Right atrium auricular region (tissue), 2 donors: ENCODE data around the gene SHLD1. TPM values are rescaled to one million over a fixed set of nuclear protein-coding genes. Genes with fewer than 3 reads are reported as not detected.
"Not testable (repeated sequence)": the region's sequence is repeated elsewhere in the genome, so short reads cannot be mapped to it uniquely, and the experiment has no call there.

Experiments used
- DNase-seq: peaks from one replicate; pipeline ENCODE4 v3.0.0-alpha.2; 2019; ENCODE audit warnings: low spot score
- H3K27ac ChIP-seq, 2 donors: fragments of 200-600 bp; sonication (generic); 1 replicate in 1 of 2; 2 replicates in 1 of 2; pipeline ENCODE4 v1.5.1; 2016 to 2019
- H3K27me3 ChIP-seq, 2 donors: fragments of 200-600 bp; sonication (generic); one replicate each; pipeline versions ENCODE4 v1.5.1 to v1.6.0; 2017 to 2019
- H3K36me3 ChIP-seq: fragments of 200-600 bp; sonication (generic); one replicate; pipeline ENCODE4 v1.5.1; 2016
- H3K4me1 ChIP-seq, 2 donors: fragments of 200-600 bp; sonication (generic); one replicate each; pipeline versions ENCODE4 v1.5.1 to v1.6.0; 2017 to 2019
- H3K4me3 ChIP-seq, 2 donors: fragments of 200-600 bp; sonication (generic); 1 replicate in 1 of 2; 2 replicates in 1 of 2; pipeline ENCODE4 v1.5.1; 2017 to 2019; ENCODE audit warnings: mild to moderate bottlenecking in 1 of 2, moderate library complexity in 1 of 2
- H3K9me3 ChIP-seq, 2 donors: fragments of 200-600 bp; sonication (generic); one replicate each; pipeline ENCODE4 v1.5.1; 2019
- total RNA-seq, 2 donors: library from RNA; depleted of rRNA; stranded (reverse); fragments of >200 nt; gene quantifications; one replicate each; pipeline ENCODE4 v1.1.0, GENCODE V29; 2016
- TF ChIP-seq, protein P1 (sequence below), 2 donors: fragments of 200-600 bp; sonication (generic); IDR thresholded peaks; one replicate each; pipeline ENCODE4 v1.5.1; 2019; ENCODE audit warnings: antibody characterized with exemption in 2 of 2

Gene SHLD1
- total RNA-seq, 2 donors from 2014 or later = 4.7 to 9.6 TPM

DNA sequence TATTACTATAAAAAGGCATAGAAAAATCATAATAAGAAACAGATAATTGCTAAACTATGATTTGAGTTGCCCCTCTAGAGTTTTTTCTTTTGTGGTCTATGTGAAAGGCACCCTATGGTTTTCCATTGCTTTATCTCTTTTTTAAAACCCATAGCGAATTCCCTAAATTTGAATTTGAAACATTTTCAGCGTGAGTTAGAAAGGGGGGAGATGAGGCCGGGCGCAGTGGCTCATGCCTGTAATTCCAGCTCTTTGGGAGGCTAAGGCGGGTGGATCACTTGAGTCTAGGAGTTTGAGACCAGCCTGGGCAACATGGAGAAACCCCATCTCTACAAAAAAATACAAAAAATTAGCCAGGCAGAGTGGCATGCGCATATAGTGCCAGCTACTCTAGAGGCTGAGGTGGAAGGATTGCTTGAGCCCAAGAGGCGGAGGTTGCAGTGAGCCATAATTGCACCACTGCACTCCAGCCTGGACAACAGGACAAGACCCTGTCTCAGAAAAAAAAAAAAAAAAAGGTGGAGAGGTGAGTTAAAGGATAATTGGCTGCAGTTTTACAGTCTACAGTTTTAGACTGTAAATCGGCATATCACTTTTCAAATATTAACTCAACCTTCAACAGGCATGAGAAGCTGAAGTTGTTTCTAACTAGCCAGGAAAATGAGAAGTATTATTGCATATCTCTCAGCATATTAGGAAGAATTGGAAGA lies 46.3 kb downstream of the SHLD1 start:
- H3K27me3 ChIP-seq = no peaks in the 10 kb centered on the region
- H3K27ac ChIP-seq = no peak overlapping the region
- no peaks in the 10 kb centered on the region for H3K36me3 ChIP-seq
- TF ChIP-seq, protein P1, sequence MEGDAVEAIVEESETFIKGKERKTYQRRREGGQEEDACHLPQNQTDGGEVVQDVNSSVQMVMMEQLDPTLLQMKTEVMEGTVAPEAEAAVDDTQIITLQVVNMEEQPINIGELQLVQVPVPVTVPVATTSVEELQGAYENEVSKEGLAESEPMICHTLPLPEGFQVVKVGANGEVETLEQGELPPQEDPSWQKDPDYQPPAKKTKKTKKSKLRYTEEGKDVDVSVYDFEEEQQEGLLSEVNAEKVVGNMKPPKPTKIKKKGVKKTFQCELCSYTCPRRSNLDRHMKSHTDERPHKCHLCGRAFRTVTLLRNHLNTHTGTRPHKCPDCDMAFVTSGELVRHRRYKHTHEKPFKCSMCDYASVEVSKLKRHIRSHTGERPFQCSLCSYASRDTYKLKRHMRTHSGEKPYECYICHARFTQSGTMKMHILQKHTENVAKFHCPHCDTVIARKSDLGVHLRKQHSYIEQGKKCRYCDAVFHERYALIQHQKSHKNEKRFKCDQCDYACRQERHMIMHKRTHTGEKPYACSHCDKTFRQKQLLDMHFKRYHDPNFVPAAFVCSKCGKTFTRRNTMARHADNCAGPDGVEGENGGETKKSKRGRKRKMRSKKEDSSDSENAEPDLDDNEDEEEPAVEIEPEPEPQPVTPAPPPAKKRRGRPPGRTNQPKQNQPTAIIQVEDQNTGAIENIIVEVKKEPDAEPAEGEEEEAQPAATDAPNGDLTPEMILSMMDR (IDR thresholded peaks at IDR 0.05) = no peak
- H3K9me3 ChIP-seq = no peaks in the 10 kb centered on the region
- DNase-seq = no peak
- H3K4me1 ChIP-seq = no peaks in the 10 kb centered on the region
- no peak overlapping the region for H3K4me3 ChIP-seq

DNA sequence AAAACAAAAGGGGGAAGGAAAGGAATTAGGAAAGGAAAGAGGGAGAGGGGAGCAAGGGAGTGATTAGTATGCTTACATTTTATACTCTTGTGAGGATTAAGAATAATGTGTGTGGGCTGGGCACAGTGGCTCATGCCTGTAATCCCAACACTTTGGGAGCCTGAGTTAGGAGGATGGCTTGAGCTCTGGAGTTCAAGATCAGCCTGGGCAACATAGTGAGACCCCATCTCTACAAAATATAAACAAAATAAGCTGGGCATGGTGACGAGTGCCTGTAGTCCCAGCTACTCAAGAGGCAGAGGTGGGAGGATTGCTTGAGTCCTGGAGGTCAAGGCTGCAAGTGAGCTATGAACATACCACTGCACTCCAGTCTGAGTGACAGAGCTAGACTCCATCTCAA lies 47.0 kb downstream of the SHLD1 start:
- TF ChIP-seq, protein P1 (IDR thresholded peaks at IDR 0.05) = no peak
- no peak overlapping the region for H3K27ac ChIP-seq
- no peaks in the 10 kb centered on the region for H3K27me3 ChIP-seq
- no peak overlapping the region for H3K4me3 ChIP-seq
- DNase-seq = no peak
- H3K36me3 ChIP-seq = no peaks in the 10 kb centered on the region
- no peaks in the 10 kb centered on the region for H3K4me1 ChIP-seq
- no peaks in the 10 kb centered on the region for H3K9me3 ChIP-seq

DNA sequence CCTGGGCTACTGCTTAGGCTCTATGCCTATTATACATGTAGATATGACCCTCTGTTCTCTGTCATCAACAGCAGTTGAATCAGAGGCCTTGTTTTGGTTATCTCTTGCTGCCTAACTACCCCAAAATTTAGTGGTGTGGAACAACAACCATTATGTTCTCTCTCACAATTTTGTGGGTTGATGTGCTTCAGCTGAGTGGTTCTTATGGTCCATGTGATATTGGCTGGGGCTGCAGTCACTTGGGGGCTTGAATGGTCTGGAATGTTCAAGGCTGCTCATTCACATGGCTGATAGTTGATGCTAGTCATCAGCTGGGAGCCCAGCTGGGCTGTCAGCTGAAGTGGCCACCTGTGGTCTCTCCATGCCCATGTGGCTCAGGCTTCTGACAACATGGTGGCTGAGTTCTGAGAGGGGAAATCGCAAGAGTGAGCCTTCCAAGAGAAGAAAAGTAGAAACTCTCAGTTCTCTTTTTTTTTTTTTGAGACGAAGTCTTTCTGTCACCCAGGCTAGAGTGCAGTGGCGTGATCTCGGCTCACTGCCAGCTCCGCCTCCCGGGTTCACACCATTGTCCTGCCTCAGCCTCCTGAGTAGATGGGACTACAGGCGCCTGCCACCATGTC lies 47.8 kb downstream of the SHLD1 start:
- Histone ChIP-seq H3K9me3 (no peaks in the 10 kb centered on the region), H3K27me3 (no peaks in the 10 kb centered on the region), H3K27ac (no peak overlapping the region), H3K36me3 (no peaks in the 10 kb centered on the region), H3K4me1 (no peaks in the 10 kb centered on the region), H3K4me3 (no peak overlapping the region)
- TF ChIP-seq, protein P1 (IDR thresholded peaks at IDR 0.05) = no peak
- no peak for DNase-seq

DNA sequence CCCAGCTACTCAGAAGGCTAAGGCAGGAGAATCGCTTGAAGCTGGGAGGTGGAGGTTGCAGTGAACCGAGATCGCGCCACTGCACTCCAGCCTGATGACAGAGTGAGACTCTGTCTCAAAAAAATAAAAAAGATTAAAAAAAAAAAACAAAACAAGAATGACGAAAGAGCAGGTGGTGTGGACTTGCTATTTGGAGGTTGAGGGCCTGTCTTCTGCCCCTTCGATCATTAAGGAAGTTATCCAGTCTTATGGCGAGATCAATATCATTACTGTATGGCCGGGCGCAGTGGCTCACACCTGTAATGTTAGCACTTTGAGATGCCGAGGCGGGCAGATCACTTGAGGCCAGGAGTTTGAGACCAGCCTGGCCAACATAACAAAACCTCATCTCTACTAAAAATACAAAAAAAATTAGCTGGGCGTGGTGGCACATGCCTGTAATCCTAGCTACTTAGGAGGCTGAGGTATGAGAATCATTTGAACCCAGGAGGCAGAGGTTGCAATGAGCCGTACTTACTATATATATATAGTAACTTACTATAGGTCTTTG lies 53.6 kb downstream of the SHLD1 start:
- H3K36me3 ChIP-seq, H3K27ac ChIP-seq, H3K4me3 ChIP-seq, H3K9me3 ChIP-seq, DNase-seq, H3K27me3 ChIP-seq: not testable (repeated sequence)
- H3K4me1 ChIP-seq = peaks cover 0 to 14% of the 10 kb centered on the region in 2 donors

DNA sequence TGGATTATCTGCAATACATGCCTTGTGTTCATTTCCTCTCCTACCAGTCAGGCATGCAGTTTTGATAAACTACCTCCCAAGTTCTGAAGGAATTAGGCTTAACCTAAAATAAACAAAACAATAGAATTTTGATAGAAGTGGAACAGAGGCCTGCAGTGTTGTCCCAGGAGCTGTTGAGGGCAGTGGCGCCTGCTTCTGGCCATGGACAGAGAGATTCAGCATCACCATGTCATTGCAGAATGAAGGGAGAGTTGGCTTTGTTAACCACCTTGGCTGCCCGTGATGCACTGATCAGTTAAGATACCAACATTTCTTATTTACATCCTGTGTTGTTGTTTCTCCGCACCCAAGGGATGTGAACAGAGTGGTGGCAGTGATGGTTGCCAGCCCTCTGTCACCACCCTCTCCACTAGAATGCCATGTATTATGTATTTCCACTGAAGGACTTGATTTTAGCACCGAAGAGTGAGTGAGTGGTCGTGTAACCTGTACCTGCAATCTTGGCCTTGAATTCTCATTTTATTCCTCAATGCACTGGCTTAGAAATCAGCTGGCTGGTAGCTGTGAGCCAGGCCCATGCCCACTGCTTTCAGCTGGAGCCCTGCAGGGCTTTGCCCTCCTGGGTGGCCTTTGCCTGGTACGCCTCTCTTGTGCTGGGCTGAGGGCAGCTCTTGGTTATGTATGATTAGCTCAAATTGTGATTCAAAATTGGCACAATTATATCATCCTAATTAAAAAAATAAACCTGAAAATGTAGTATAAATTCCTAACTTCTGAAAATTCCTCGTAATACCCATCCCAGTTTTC lies 56.5 kb downstream of the SHLD1 start:
- DNase-seq = no peak
- H3K27me3 ChIP-seq = no peaks in the 10 kb centered on the region
- no peaks in the 10 kb centered on the region for H3K9me3 ChIP-seq
- H3K27ac ChIP-seq = peak overlapping the region in 1 of 2 donors; percentile 41
- H3K36me3 ChIP-seq = no peaks in the 10 kb centered on the region
- no peak overlapping the region for H3K4me3 ChIP-seq
- TF ChIP-seq, protein P1 (IDR thresholded peaks at IDR 0.05) = peak in 1 of 2 donors; percentile 47
- peaks cover 0 to 14% of the 10 kb centered on the region in 2 donors for H3K4me1 ChIP-seq

DNA sequence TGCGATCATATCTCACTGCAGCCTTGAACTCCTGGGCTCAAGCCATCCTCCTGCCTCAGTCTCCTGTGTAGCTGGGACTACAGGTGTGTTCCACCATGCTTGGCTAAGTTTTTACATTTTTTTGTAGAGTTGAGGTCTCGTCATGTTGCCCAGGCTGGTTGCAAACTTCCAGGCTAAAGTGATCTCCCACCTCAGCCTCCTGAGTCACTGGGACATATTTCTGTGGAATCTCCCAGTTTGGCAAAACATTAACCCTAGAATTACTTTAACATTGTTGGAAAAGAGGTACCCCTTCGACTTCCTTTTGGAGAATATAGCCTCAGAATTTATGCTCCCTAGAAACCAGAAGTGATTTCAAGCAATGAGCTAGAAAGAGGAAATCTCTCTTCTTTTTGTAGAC lies 57.2 kb downstream of the SHLD1 start:
- Histone ChIP-seq H3K9me3 (no peaks in the 10 kb centered on the region), H3K36me3 (no peaks in the 10 kb centered on the region), H3K27me3 (no peaks in the 10 kb centered on the region), H3K4me3 (no peak overlapping the region), H3K27ac (no peak overlapping the region), H3K4me1 (peaks cover 0 to 14% of the 10 kb centered on the region in 2 donors)
- no peak for DNase-seq
- TF ChIP-seq, protein P1 (IDR thresholded peaks at IDR 0.05) = no peak
